ENCODE results near the gene S100A8.

Gene S100A8

GRCh38 chr1:153428073-153428638, 37.3 kb upstream of the S100A8 start:
- TF ChIP-seq GATA3 (IDR thresholded peaks at IDR 0.05; ENCODE audit: low read depth, low read length), result no peak
- no peak for TF ChIP-seq GATA2 (IDR thresholded peaks at IDR 0.05; ENCODE audit: low read depth, low read length)

GRCh38 chr1:153426809-153427208, 35.9 kb upstream of the S100A8 start:
- TF ChIP-seq GATA3 (IDR thresholded peaks at IDR 0.05; ENCODE audit: low read depth, low read length), result no peak
- no peak for TF ChIP-seq GATA2 (IDR thresholded peaks at IDR 0.05; ENCODE audit: low read depth, low read length)

GRCh38 chr1:153422450-153423068, 31.7 kb upstream of the S100A8 start:
- TF ChIP-seq GATA3 (IDR thresholded peaks at IDR 0.05; ENCODE audit: low read depth, low read length) (no peak), GATA2 (IDR thresholded peaks at IDR 0.05; ENCODE audit: low read depth, low read length) (no peak)

- TF ChIP-seq GATA2 (IDR thresholded peaks at IDR 0.05; ENCODE audit: low read depth, low read length) (no peak), GATA3 (IDR thresholded peaks at IDR 0.05; ENCODE audit: low read depth, low read length) (no peak)
Measured at GRCh38 chr1:153420306-153420705, 29.4 kb upstream of the S100A8 start.

- TF ChIP-seq GATA3 (IDR thresholded peaks at IDR 0.05; ENCODE audit: low read depth, low read length) (no peak), GATA2 (IDR thresholded peaks at IDR 0.05; ENCODE audit: low read depth, low read length) (no peak)
Measured at GRCh38 chr1:153417136-153417888, 26.4 kb upstream of the S100A8 start.

GRCh38 chr1:153415850-153416570, 25.1 kb upstream of the S100A8 start, which contains the start of gene S100A7A:
Gene S100A7A, plus strand, starts transcription at chr1:153416520. Its CDS starts 1,563 bp downstream, at chr1:153418083.
- TF ChIP-seq GATA3 (IDR thresholded peaks at IDR 0.05; ENCODE audit: low read depth, low read length) (no peak), GATA2 (IDR thresholded peaks at IDR 0.05; ENCODE audit: low read depth, low read length) (no peak)

- TF ChIP-seq GATA2 (IDR thresholded peaks at IDR 0.05; ENCODE audit: low read depth, low read length) (no peak), GATA3 (IDR thresholded peaks at IDR 0.05; ENCODE audit: low read depth, low read length) (no peak)
Measured at GRCh38 chr1:153404768-153405167, 13.9 kb upstream of the S100A8 start.

- no peak for TF ChIP-seq GATA2 (IDR thresholded peaks at IDR 0.05; ENCODE audit: low read depth, low read length)
- no peak for TF ChIP-seq GATA3 (IDR thresholded peaks at IDR 0.05; ENCODE audit: low read depth, low read length)
Measured at GRCh38 chr1:153404086-153404635, 13.3 kb upstream of the S100A8 start.

- no peak for TF ChIP-seq GATA3 (IDR thresholded peaks at IDR 0.05; ENCODE audit: low read depth, low read length)
- TF ChIP-seq GATA2 (IDR thresholded peaks at IDR 0.05; ENCODE audit: low read depth, low read length), result no peak
Measured at GRCh38 chr1:153403421-153404085, 12.7 kb upstream of the S100A8 start.

GRCh38 chr1:153402226-153402625, 11.4 kb upstream of the S100A8 start:
- TF ChIP-seq GATA2 (IDR thresholded peaks at IDR 0.05; ENCODE audit: low read depth, low read length) (no peak), GATA3 (IDR thresholded peaks at IDR 0.05; ENCODE audit: low read depth, low read length) (no peak)

- TF ChIP-seq GATA3 (IDR thresholded peaks at IDR 0.05; ENCODE audit: low read depth, low read length) (no peak), GATA2 (IDR thresholded peaks at IDR 0.05; ENCODE audit: low read depth, low read length) (no peak)
Measured at GRCh38 chr1:153401461-153401860, 10.6 kb upstream of the S100A8 start.

GRCh38 chr1:153400244-153400643, 9.4 kb upstream of the S100A8 start:
- TF ChIP-seq GATA3 (IDR thresholded peaks at IDR 0.05; ENCODE audit: low read depth, low read length), result no peak
- TF ChIP-seq GATA2 (IDR thresholded peaks at IDR 0.05; ENCODE audit: low read depth, low read length), result no peak

- TF ChIP-seq GATA2 (IDR thresholded peaks at IDR 0.05; ENCODE audit: low read depth, low read length) (no peak), GATA3 (IDR thresholded peaks at IDR 0.05; ENCODE audit: low read depth, low read length) (no peak)
Measured at GRCh38 chr1:153399401-153400055, 8.7 kb upstream of the S100A8 start.

All from SH-SY5Y (cell line).